IMR-90 (cell line): Measurements from ENCODE around the gene MCTP1. TPM values are rescaled to one million over a fixed set of nuclear protein-coding genes. Genes with fewer than 3 reads are reported as not detected.

ENCODE experiments used
- ATAC-seq: fragments of 200-7000 bp; cut with Tn5 transposase; 2 replicates; pipeline ENCODE4 v1.9.1; 2020; ENCODE audit warnings: low read depth, mild to moderate bottlenecking, moderate library complexity
- BruUV-seq: library from RNA; stranded (reverse); fragments of 400-500 nt; replicated peaks from 2 replicates; lab custom pipeline; 2021; lab: Mats Ljungman, UMichigan
- CTCF ChIA-PET: fragments of 300-600 bp; formaldehyde crosslinking; extraction: SDS; loops from one replicate; lab custom pipeline; 2021; ENCODE audit warnings: antibody characterized with exemption; lab: Yijun Ruan, JAX
- POLR2A ChIA-PET: fragments of 300-600 bp; sonication (Branson Sonifier 250); formaldehyde crosslinking; loops from one replicate; lab custom pipeline; 2022; ENCODE audit warnings: antibody characterized with exemption; ENCODE audit not compliant: unreplicated experiment; lab: Charles Lee
- DNase-seq: peaks from one replicate; pipeline ENCODE4 v3.0.0; 2013
- H2AFZ ChIP-seq: replicated peaks from 2 replicates; pipeline ENCODE3; 2013; ENCODE audit warnings: low read length, mild to moderate bottlenecking; ENCODE audit not compliant: poor library complexity
- H2AK5ac ChIP-seq: 2 replicates; pipeline ENCODE4 v1.6.1; 2013; ENCODE audit warnings: low read depth, low read length, inconsistent platforms
- H2AK9ac ChIP-seq: replicated peaks from 2 replicates; pipeline ENCODE3; 2013; ENCODE audit warnings: mild to moderate bottlenecking, low read depth, low read length, moderate library complexity; ENCODE audit not compliant: poor library complexity
- H2BK120ac ChIP-seq: 2 replicates; pipeline ENCODE4 v1.6.1; 2013; ENCODE audit warnings: low read depth, low read length, inconsistent platforms
- H2BK15ac ChIP-seq: 3 replicates; pipeline ENCODE4 v1.6.1; 2013; ENCODE audit warnings: low read depth, low read length, inconsistent platforms
- H2BK20ac ChIP-seq: 2 replicates; pipeline ENCODE4 v1.6.1; 2013; ENCODE audit warnings: low read depth, mild to moderate bottlenecking, inconsistent platforms, low read length, moderate library complexity
- H2BK5ac ChIP-seq: 2 replicates; pipeline ENCODE4 v1.6.1; 2013; ENCODE audit warnings: mild to moderate bottlenecking, low read depth, low read length, inconsistent platforms; ENCODE audit not compliant: poor library complexity, severe bottlenecking
- H3K14ac ChIP-seq: replicated peaks from 2 replicates; pipeline ENCODE4 v1.6.1; 2013; ENCODE audit warnings: low read depth, low read length, inconsistent platforms
- H3K18ac ChIP-seq: 2 replicates; pipeline ENCODE4 v1.6.1; 2013; ENCODE audit warnings: low read depth, low read length, control low read depth
- H3K23ac ChIP-seq: 2 replicates; pipeline ENCODE4 v1.6.1; 2013; ENCODE audit warnings: low read depth, low read length, inconsistent platforms
- H3K27ac ChIP-seq: 2 replicates; pipeline ENCODE4 v1.5.1; 2013; ENCODE audit warnings: mild to moderate bottlenecking, control low read depth, low read length; ENCODE audit not compliant: insufficient read depth
- H3K27me3 ChIP-seq: 2 replicates; pipeline ENCODE4 v1.6.1; 2013; ENCODE audit warnings: low read length; ENCODE audit not compliant: control insufficient read depth, insufficient read depth
- H3K36me3 ChIP-seq: 2 replicates; pipeline ENCODE4 v1.6.1; 2013; ENCODE audit warnings: low read length, mixed read lengths; ENCODE audit not compliant: control insufficient read depth, insufficient read depth
- H3K4ac ChIP-seq: 2 replicates; pipeline ENCODE4 v1.6.1; 2013; ENCODE audit warnings: low read depth, low read length, inconsistent platforms
- H3K4me1 ChIP-seq: 2 replicates; pipeline ENCODE4 v1.6.1; 2013; ENCODE audit warnings: low read length, mixed read lengths; ENCODE audit not compliant: control insufficient read depth, insufficient read depth
- H3K4me2 ChIP-seq: 2 replicates; pipeline ENCODE4 v1.6.1; 2013; ENCODE audit warnings: low read depth, mild to moderate bottlenecking, control low read depth, low read length, moderate library complexity
- H3K4me3 ChIP-seq: 2 replicates; pipeline ENCODE4 v1.5.1; 2013; ENCODE audit warnings: low read depth, mild to moderate bottlenecking, control low read depth, low read length, moderate library complexity; ENCODE audit not compliant: insufficient read depth
- H3K56ac ChIP-seq: 2 replicates; pipeline ENCODE4 v1.6.1; 2013; ENCODE audit warnings: low read length, inconsistent platforms; ENCODE audit not compliant: insufficient read depth; ENCODE audit errors: extremely low read depth
- H3K79me1 ChIP-seq, 2 experiments: 2 replicates each; pipeline ENCODE4 v1.6.1; 2013; ENCODE audit warnings: low read length in 2 of 2, inconsistent platforms in 1 of 2, low read depth in 1 of 2
- H3K9ac ChIP-seq: 2 replicates; pipeline ENCODE4 v1.6.1; 2013; ENCODE audit warnings: low read depth, low read length, control low read depth
- H3K9me1 ChIP-seq: 2 replicates; pipeline ENCODE4 v1.6.1; 2013; ENCODE audit warnings: low read length, inconsistent platforms; ENCODE audit not compliant: insufficient read depth
- H3K9me3 ChIP-seq: 2 replicates; pipeline ENCODE4 v1.6.1; 2013; ENCODE audit warnings: low read length; ENCODE audit not compliant: control insufficient read depth, insufficient read depth
- H4K20me1 ChIP-seq: 2 replicates; pipeline ENCODE4 v1.6.1; 2013; ENCODE audit warnings: low read length, inconsistent platforms; ENCODE audit not compliant: insufficient read depth
- H4K5ac ChIP-seq: 2 replicates; pipeline ENCODE4 v1.6.1; 2013; ENCODE audit warnings: mild to moderate bottlenecking, low read depth, low read length, control low read depth
- H4K8ac ChIP-seq, 2 experiments: 2 replicates each; pipeline ENCODE4 v1.6.1; 2013; ENCODE audit warnings: low read depth in 2 of 2, low read length in 2 of 2, control low read depth in 1 of 2, inconsistent platforms in 1 of 2
- H4K91ac ChIP-seq: 2 replicates; pipeline ENCODE4 v1.6.1; 2013; ENCODE audit warnings: low read depth, low read length, inconsistent platforms; ENCODE audit not compliant: insufficient read depth
- CEBPB ChIP-seq: IDR thresholded peaks from 2 replicates; pipeline ENCODE4 v1.6.1; 2012; ENCODE audit warnings: low read depth, low read length, improper control_type of control experiment
- CTCF ChIP-seq: conservative IDR thresholded peaks from 2 replicates; pipeline ENCODE4 v1.5.1; 2012; ENCODE audit warnings: mild to moderate bottlenecking, low read depth, low read length, improper control_type of control experiment
- NFE2L2 ChIP-seq: fragments of 150-350 bp; IDR thresholded peaks from 2 replicates; pipeline ENCODE4 v1.6.1; 2016; ENCODE audit warnings: low read depth, mild to moderate bottlenecking, low read length
- RAD21 ChIP-seq: IDR thresholded peaks from 2 replicates; pipeline ENCODE4 v1.6.1; 2012; ENCODE audit warnings: low read length, improper control_type of control experiment
- WGBS, 2 experiments: methylation state at CpG; one replicate each; pipeline versions ENCODE4 v1.1.5 to v1.1.7; 2013; ENCODE audit warnings: missing lambda C conversion rate in 2 of 2; ENCODE audit not compliant: insufficient read length in 1 of 2; ENCODE audit errors: extremely low coverage in 2 of 2; 5-methylcytosine and 5-hydroxymethylcytosine counted together
- dilution Hi-C: fragments of 300-500 bp; cut with HindIII; formaldehyde crosslinking; loops from one replicate; pipeline ENCODE4 v1.14.3; 2018; ENCODE audit warnings: low sequenced_read_pairs; ENCODE audit not compliant: unreplicated experiment
- in situ Hi-C: fragments of 300-500 bp; cut with MboI; formaldehyde crosslinking; loops from 3 replicates; pipeline ENCODE4 v1.14.3; 2019; ENCODE audit warnings: low sequenced_read_pairs, inconsistent platforms, mixed read lengths
- intact Hi-C: fragments of 100-400 bp; cut with micrococcal nuclease; formaldehyde crosslinking; loops from 2 replicates; pipeline ENCODE4 v1.10.0; 2022
- polyA plus RNA-seq, 3 experiments: library from polyadenylated mRNA; depleted of rRNA; stranded (reverse); fragments of >200 nt; gene quantifications; 2 replicates each; pipeline ENCODE4 v1.2.3, GENCODE V29; 2012; ENCODE audit warnings: low replicate concordance in 1 of 3
- total RNA-seq: library from RNA; depleted of rRNA; stranded (reverse); fragments of >200 nt; gene quantifications from 2 replicates; pipeline ENCODE4 v1.2.3, GENCODE V29; 2012

MCTP1 gene
- total and polyA plus RNA-seq, 2 of the 4 experiments (the other 2 are of a cell fraction) = 0.21 TPM; not detected in 1

DNA sequence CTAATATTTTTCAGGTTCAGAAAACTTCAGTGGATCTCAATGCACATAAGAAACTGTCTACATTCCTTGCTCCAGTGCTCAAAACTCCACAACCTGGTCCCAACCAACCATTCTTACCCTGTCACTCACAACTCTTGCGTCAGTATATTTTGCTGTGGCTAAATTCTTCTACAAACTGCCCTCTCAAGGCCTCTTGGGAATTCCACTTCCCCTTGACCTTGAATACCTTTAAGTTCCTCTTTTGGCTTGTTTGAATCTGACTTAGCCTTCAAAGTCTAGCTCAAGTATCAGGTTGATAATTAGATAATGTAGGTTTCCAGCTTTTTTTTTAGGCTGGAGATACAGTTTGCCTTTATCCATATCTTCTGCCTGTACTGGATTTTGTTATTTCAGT is 538.2 kb downstream of the MCTP1 start:
- H3K9me1 ChIP-seq = no peaks in the 10 kb centered on the region

More for the DNA sequence above, 538.2 kb downstream of the MCTP1 start:
- Histone ChIP-seq H3K36me3 (no peaks in the 10 kb centered on the region), H2BK120ac (no peak overlapping the region), H4K5ac (no peak overlapping the region), H3K4me3 (no peak overlapping the region), H3K23ac (no peak overlapping the region), H3K4me2 (no peak overlapping the region), H3K9ac (no peak overlapping the region), H3K9me3 (no peaks in the 10 kb centered on the region), H4K91ac (no peak overlapping the region), H2AK5ac (no peak overlapping the region), H3K27ac (no peak overlapping the region), H3K18ac (no peak overlapping the region), H4K20me1 (no peaks in the 10 kb centered on the region), H4K8ac (no peak overlapping the region), H2BK20ac (no peak overlapping the region), H3K56ac (no peak overlapping the region), H3K14ac (no peak overlapping the region), H3K79me1 (no peaks in the 10 kb centered on the region), H2AK9ac (no peak overlapping the region), H2BK5ac (no peak overlapping the region), H3K4ac (no peak overlapping the region), H2BK15ac (no peak overlapping the region), H2AFZ (no peak overlapping the region), H3K27me3 (0 out of 2 replicates have a peak, but pooled peaks cover 1% of the 10 kb centered on the region), H3K4me1 (no peaks in the 10 kb centered on the region)
- intact Hi-C loops = no loop called here
- POLR2A ChIA-PET = interaction anchor here (0.6 kb wide), 1 partner anchor 1654 kb away, joined by 3 read pairs; no protein-coding TSS in a partner anchor
- DNase-seq (no peak), ATAC-seq (no peak)
- no CpG with 5 or more reads among the region's 1 CpG for WGBS, 2 experiments
- TF ChIP-seq NFE2L2 (no peak), CTCF (no peak), CEBPB (no peak), RAD21 (no peak)
- no TSS peak for BruUV-seq
- dilution Hi-C loops = no loop called here
- CTCF ChIA-PET = no interaction called here
- in situ Hi-C loops = no loop called here
